A673 (cell line): ENCODE measurements around the gene PDIA4.

Source experiments
- EZH2 ChIP-seq: fragments of 200-600 bp; sonication (generic); IDR thresholded peaks from 2 replicates; pipeline ENCODE4 v1.6.1; 2017; ENCODE audit warnings: borderline replicate concordance, low read depth, mild to moderate bottlenecking, mixed read lengths, antibody characterized with exemption, low read length; ENCODE audit not compliant: poor library complexity, severe bottlenecking
- TF ChIP-seq, protein P1 (sequence below): fragments of 300-800, 200-600 bp; sonication (generic); conservative IDR thresholded peaks from 2 replicates; pipeline ENCODE4 v1.5.1; 2017; ENCODE audit warnings: low read depth, mild to moderate bottlenecking, antibody characterized with exemption, low read length, moderate library complexity, mixed read lengths

DNA sequence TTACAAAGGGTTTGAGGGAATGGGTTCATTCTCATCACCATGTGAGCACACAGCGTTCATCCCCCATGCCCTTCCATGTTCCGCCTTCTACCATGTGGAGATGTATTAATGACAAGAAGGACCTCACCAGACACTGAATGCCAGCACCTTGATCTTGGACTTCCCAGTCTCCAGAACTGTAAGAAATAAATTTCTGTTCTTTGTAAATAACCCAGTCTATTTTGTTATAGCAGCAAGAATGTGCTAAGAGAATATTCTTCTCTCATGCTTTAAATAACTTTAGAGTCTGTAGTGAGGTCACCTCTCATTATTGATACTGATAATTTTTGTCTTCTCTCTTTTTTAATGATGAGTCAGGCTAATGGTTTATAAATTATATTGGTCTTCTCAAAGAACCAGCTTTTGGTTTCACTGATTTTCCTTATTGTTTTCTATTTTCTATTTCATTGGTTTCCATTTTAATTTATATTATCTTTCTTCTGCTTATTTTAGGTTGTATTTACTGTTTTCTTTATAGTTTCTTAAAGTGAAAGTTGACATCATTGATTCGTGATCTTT is 3.1 kb upstream of the PDIA4 start:
- TF ChIP-seq, protein P1, sequence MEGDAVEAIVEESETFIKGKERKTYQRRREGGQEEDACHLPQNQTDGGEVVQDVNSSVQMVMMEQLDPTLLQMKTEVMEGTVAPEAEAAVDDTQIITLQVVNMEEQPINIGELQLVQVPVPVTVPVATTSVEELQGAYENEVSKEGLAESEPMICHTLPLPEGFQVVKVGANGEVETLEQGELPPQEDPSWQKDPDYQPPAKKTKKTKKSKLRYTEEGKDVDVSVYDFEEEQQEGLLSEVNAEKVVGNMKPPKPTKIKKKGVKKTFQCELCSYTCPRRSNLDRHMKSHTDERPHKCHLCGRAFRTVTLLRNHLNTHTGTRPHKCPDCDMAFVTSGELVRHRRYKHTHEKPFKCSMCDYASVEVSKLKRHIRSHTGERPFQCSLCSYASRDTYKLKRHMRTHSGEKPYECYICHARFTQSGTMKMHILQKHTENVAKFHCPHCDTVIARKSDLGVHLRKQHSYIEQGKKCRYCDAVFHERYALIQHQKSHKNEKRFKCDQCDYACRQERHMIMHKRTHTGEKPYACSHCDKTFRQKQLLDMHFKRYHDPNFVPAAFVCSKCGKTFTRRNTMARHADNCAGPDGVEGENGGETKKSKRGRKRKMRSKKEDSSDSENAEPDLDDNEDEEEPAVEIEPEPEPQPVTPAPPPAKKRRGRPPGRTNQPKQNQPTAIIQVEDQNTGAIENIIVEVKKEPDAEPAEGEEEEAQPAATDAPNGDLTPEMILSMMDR, result no peak
- TF ChIP-seq EZH2, result no peak
